ENCODE results near the gene NDUFB6. TPM values are rescaled to one million over a fixed set of nuclear protein-coding genes. Genes with fewer than 3 reads are reported as not detected.

The NDUFB6 gene
- total and polyA plus RNA-seq, 4 donors, result 22.3 to 118 (median 32.5) TPM

GRCh38 chr9:32551276-32552051, 21.5 kb downstream of the NDUFB6 start:
- TF ChIP-seq, protein P1, sequence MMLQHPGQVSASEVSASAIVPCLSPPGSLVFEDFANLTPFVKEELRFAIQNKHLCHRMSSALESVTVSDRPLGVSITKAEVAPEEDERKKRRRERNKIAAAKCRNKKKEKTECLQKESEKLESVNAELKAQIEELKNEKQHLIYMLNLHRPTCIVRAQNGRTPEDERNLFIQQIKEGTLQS (IDR thresholded peaks at IDR 0.05), result no peak
- TF ChIP-seq TAF1 (conservative IDR thresholded peaks at IDR 0.05), result no peak
- no peak for TF ChIP-seq FOXA1 (IDR thresholded peaks at IDR 0.05)
- no peak for TF ChIP-seq CTCF (IDR thresholded peaks at IDR 0.05; ENCODE audit: low read depth, low read length, missing input control)
- TF ChIP-seq RXRA (IDR thresholded peaks at IDR 0.05), result no peak
- TF ChIP-seq, protein P2, sequence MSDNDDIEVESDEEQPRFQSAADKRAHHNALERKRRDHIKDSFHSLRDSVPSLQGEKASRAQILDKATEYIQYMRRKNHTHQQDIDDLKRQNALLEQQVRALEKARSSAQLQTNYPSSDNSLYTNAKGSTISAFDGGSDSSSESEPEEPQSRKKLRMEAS (IDR thresholded peaks at IDR 0.05), result peak; percentile 24
- peak; percentile 22 for TF ChIP-seq YY1 (IDR thresholded peaks at IDR 0.05)
- no peak for TF ChIP-seq JUND (IDR thresholded peaks at IDR 0.05)
- no peak for TF ChIP-seq HNF4G (IDR thresholded peaks at IDR 0.05)
- TF ChIP-seq SP1 (IDR thresholded peaks at IDR 0.05), result no peak
- TF ChIP-seq, protein P3, sequence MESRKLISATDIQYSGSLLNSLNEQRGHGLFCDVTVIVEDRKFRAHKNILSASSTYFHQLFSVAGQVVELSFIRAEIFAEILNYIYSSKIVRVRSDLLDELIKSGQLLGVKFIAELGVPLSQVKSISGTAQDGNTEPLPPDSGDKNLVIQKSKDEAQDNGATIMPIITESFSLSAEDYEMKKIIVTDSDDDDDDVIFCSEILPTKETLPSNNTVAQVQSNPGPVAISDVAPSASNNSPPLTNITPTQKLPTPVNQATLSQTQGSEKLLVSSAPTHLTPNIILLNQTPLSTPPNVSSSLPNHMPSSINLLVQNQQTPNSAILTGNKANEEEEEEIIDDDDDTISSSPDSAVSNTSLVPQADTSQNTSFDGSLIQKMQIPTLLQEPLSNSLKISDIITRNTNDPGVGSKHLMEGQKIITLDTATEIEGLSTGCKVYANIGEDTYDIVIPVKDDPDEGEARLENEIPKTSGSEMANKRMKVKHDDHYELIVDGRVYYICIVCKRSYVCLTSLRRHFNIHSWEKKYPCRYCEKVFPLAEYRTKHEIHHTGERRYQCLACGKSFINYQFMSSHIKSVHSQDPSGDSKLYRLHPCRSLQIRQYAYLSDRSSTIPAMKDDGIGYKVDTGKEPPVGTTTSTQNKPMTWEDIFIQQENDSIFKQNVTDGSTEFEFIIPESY (IDR thresholded peaks at IDR 0.05), result no peak
- no peak for TF ChIP-seq NR2F2 (IDR thresholded peaks at IDR 0.05)
- TF ChIP-seq GABPA (IDR thresholded peaks at IDR 0.05 in 1 of 2, conservative IDR thresholded peaks at IDR 0.05 in 1 of 2), result peak in 1 of 2 donors; percentile 6
- peak; percentile 21 for TF ChIP-seq REST (IDR thresholded peaks at IDR 0.05)
- no peaks in the 10 kb centered on the region for H3K9me3 ChIP-seq (ENCODE audit: control insufficient read depth in 4 of 4, low read length in 3 of 4)
- peak overlapping the region; percentile 96 to 99 for H3K9ac ChIP-seq (ENCODE audit: low read depth in 1 of 2, low read length in 2 of 2)
- peaks cover 2 to 30% (median 13%) of the 10 kb centered on the region in 4 donors for H3K4me1 ChIP-seq (ENCODE audit: control insufficient read depth in 4 of 4, insufficient read depth in 4 of 4, low read length in 3 of 4)
- H3K27me3 ChIP-seq (ENCODE audit: control insufficient read depth in 4 of 4, insufficient read depth in 4 of 4, low read length in 3 of 4), result no peaks in the 10 kb centered on the region
- DNase-seq (ENCODE audit: low spot score), result peak; percentile 64
- H3K4me3 ChIP-seq (ENCODE audit: low read depth in 1 of 3, low read length in 3 of 3), result peak overlapping the region; percentile 69 to 94 (median 70)
- peak overlapping the region; percentile 94 to 97 for H3K27ac ChIP-seq (ENCODE audit: low read depth in 1 of 2, low read length in 2 of 2)
- WGBS, result under 1% methylated on average over 36 of the region's 36 CpGs
- peaks cover 0 to 2% (median 0%) of the 10 kb centered on the region in 4 donors for H3K36me3 ChIP-seq (ENCODE audit: control insufficient read depth in 4 of 4, insufficient read depth in 3 of 4, low read depth in 1 of 4, low read length in 3 of 4)
